IPS-NIHi7 (cell line): ENCODE measurements around the gene CHL1.

Source experiments
- DNase-seq: peaks from one replicate; pipeline ENCODE4 v3.0.0; 2012; ENCODE audit warnings: mixed read lengths; ENCODE audit errors: extremely low spot score

Gene CHL1

GRCh38 chr3:278300-279064 lies 81.9 kb downstream of the CHL1 start:
- no peak for DNase-seq

GRCh38 chr3:279325-279724 lies 82.8 kb downstream of the CHL1 start:
- no peak for DNase-seq

- no peak for DNase-seq
Measured at GRCh38 chr3:280681-281080, 84.1 kb downstream of the CHL1 start.

GRCh38 chr3:284322-284721 lies 87.8 kb downstream of the CHL1 start:
- no peak for DNase-seq

- no peak for DNase-seq
Measured at GRCh38 chr3:288417-288816, 91.9 kb downstream of the CHL1 start.

- DNase-seq: no peak
Measured at GRCh38 chr3:291028-291427, 94.5 kb downstream of the CHL1 start.

GRCh38 chr3:291646-292436 lies 95.3 kb downstream of the CHL1 start:
- DNase-seq: no peak

GRCh38 chr3:294096-294495 lies 97.5 kb downstream of the CHL1 start:
- DNase-seq: no peak

- DNase-seq: no peak
Measured at GRCh38 chr3:294581-294980, 98.0 kb downstream of the CHL1 start.

- DNase-seq: no peak
Measured at GRCh38 chr3:295166-295565, 98.6 kb downstream of the CHL1 start.

GRCh38 chr3:297585-297984 lies 101.0 kb downstream of the CHL1 start:
- DNase-seq: no peak

- DNase-seq: no peak
Measured at GRCh38 chr3:299590-300301, 103.2 kb downstream of the CHL1 start.

GRCh38 chr3:307182-307581 lies 110.6 kb downstream of the CHL1 start:
- no peak for DNase-seq

GRCh38 chr3:308597-309321 lies 112.2 kb downstream of the CHL1 start:
- no peak for DNase-seq

GRCh38 chr3:312160-312733 lies 115.7 kb downstream of the CHL1 start:
- no peak for DNase-seq

- DNase-seq: no peak
Measured at GRCh38 chr3:312911-313310, 116.3 kb downstream of the CHL1 start.

- no peak for DNase-seq
Measured at GRCh38 chr3:317012-317411, 120.4 kb downstream of the CHL1 start.

GRCh38 chr3:318903-319302 lies 122.3 kb downstream of the CHL1 start:
- no peak for DNase-seq

GRCh38 chr3:324423-324822 lies 127.9 kb downstream of the CHL1 start:
- DNase-seq: no peak

- no peak for DNase-seq
Measured at GRCh38 chr3:325495-325894, 128.9 kb downstream of the CHL1 start.

GRCh38 chr3:330494-331115 lies 134.0 kb downstream of the CHL1 start:
- DNase-seq: no peak
